Thyroid gland (tissue), 4 donors: ENCODE measurements around the gene SIM2. TPM values are rescaled to one million over a fixed set of nuclear protein-coding genes. Genes with fewer than 3 reads are reported as not detected.

ENCODE experiments used
- DNase-seq, 2 donors: peaks; one replicate each; pipeline ENCODE4 v3.0.0-alpha.2; 2019
- H3K27ac ChIP-seq, 3 donors: fragments of 200-600 bp; sonication (generic); 1 replicate in 2 of 3; 2 replicates in 1 of 3; pipeline ENCODE4 v1.5.1; 2016 to 2019; ENCODE audit warnings: mild to moderate bottlenecking in 1 of 3, moderate library complexity in 1 of 3
- H3K27me3 ChIP-seq: fragments of 200-600 bp; sonication (generic); one replicate; pipeline ENCODE4 v1.5.1; 2019
- H3K36me3 ChIP-seq, 2 donors: fragments of 200-600 bp; sonication (generic); one replicate each; pipeline ENCODE4 v1.5.1; 2016 to 2019
- H3K4me1 ChIP-seq, 2 donors: fragments of 200-600 bp; sonication (generic); one replicate each; pipeline ENCODE4 v1.5.1; 2017 to 2019
- H3K4me3 ChIP-seq, 3 donors: fragments of 200-600 bp; sonication (generic); replicated peaks in 1 of 3; 1 replicate in 2 of 3; 2 replicates in 1 of 3; pipeline ENCODE4 v1.5.1; 2016; ENCODE audit warnings: mild to moderate bottlenecking in 1 of 3
- H3K9me3 ChIP-seq: fragments of 200-600 bp; sonication (generic); one replicate; pipeline ENCODE4 v1.5.1; 2017
- CTCF ChIP-seq, 6 experiments: fragments of 200-600 bp in 3 of 6; fragments of 450-650 bp in 3 of 6; sonication (generic) in 3 of 6; IDR thresholded peaks; one replicate each; pipeline ENCODE4 v1.5.1; 2016 to 2019; ENCODE audit warnings: antibody characterized with exemption in 6 of 6, mild to moderate bottlenecking in 2 of 6, inconsistent platforms in 1 of 6, moderate library complexity in 1 of 6
- POLR2A ChIP-seq, 2 donors: fragments of 450-650 bp; IDR thresholded peaks; one replicate each; pipeline ENCODE4 v1.6.1; 2017; ENCODE audit warnings: antibody characterized with exemption in 2 of 2, mild to moderate bottlenecking in 2 of 2, moderate library complexity in 1 of 2
- WGBS, 2 donors: methylation state at CpG; one replicate each; pipeline ENCODE4 v1.1.5; 2017; 5-methylcytosine and 5-hydroxymethylcytosine counted together
- intact Hi-C: fragments of 100-400 bp; cut with DNase I; formaldehyde crosslinking; loops from one replicate; pipeline ENCODE4 v1.15.1; 2023
- total RNA-seq, 4 donors: library from RNA; depleted of rRNA; stranded (reverse); fragments of >200 nt; gene quantifications; one replicate each; pipeline ENCODE4 v1.2.3, GENCODE V29; 2016

SIM2 gene
- total RNA-seq, 4 donors from 2014 or later, result not detected

GRCh38 chr21:36713746-36714145 lies 14.8 kb downstream of the SIM2 start:
- Histone ChIP-seq H3K36me3 (no peaks in the 10 kb centered on the region), H3K9me3 (no peaks in the 10 kb centered on the region), H3K27ac (no peak overlapping the region), H3K27me3 (peaks cover 36% of the 10 kb centered on the region), H3K4me1 (peaks cover 7 to 16% of the 10 kb centered on the region in 2 donors), H3K4me3 (no peak overlapping the region)
- TF ChIP-seq POLR2A (IDR thresholded peaks at IDR 0.05) (no peak), CTCF (IDR thresholded peaks at IDR 0.05) (no peak)
- intact Hi-C loops, result no loop called here
- WGBS, 2 donors, result 61 to 62% methylated on average over 3 of the region's 3 CpGs
- no peak for DNase-seq

- Histone ChIP-seq H3K36me3 (no peaks in the 10 kb centered on the region), H3K27ac (no peak overlapping the region), H3K4me3 (no peak overlapping the region), H3K4me1 (no peaks in the 10 kb centered on the region), H3K9me3 (no peaks in the 10 kb centered on the region), H3K27me3 (peaks cover 11% of the 10 kb centered on the region)
- intact Hi-C loops, result no loop called here
- TF ChIP-seq POLR2A (IDR thresholded peaks at IDR 0.05) (no peak), CTCF (IDR thresholded peaks at IDR 0.05) (no peak)
- no peak for DNase-seq
- WGBS, 2 donors, result 86 to 90% methylated on average over 2 of the region's 2 CpGs
These were observed 17.5 kb downstream of the SIM2 start for GRCh38 chr21:36716387-36716786.

- 64% methylated on average over 9 of the region's 9 CpGs for WGBS, 2 donors
- no peaks in the 10 kb centered on the region for H3K4me1 ChIP-seq
- intact Hi-C loops, result no loop called here
- H3K9me3 ChIP-seq, result no peaks in the 10 kb centered on the region
- H3K27ac ChIP-seq, result no peak overlapping the region
- no peaks in the 10 kb centered on the region for H3K36me3 ChIP-seq
- TF ChIP-seq POLR2A (IDR thresholded peaks at IDR 0.05), result no peak
- TF ChIP-seq CTCF (IDR thresholded peaks at IDR 0.05), result no peak
- H3K4me3 ChIP-seq, result no peak overlapping the region
- DNase-seq, result no peak
- peaks cover 8% of the 10 kb centered on the region for H3K27me3 ChIP-seq
These were observed 17.9 kb downstream of the SIM2 start for GRCh38 chr21:36716836-36717235.

GRCh38 chr21:36717976-36718375 lies 19.1 kb downstream of the SIM2 start:
- H3K27ac ChIP-seq, result no peak overlapping the region
- no peak for DNase-seq
- H3K4me3 ChIP-seq, result no peak overlapping the region
- WGBS, 2 donors, result 83 to 85% methylated on average over 6 of the region's 6 CpGs
- intact Hi-C loops, result no loop called here
- TF ChIP-seq POLR2A (IDR thresholded peaks at IDR 0.05) (no peak), CTCF (IDR thresholded peaks at IDR 0.05) (no peak)
- H3K27me3 ChIP-seq, result peaks cover 4% of the 10 kb centered on the region
- no peaks in the 10 kb centered on the region for H3K9me3 ChIP-seq
- no peaks in the 10 kb centered on the region for H3K36me3 ChIP-seq
- H3K4me1 ChIP-seq, result no peaks in the 10 kb centered on the region

GRCh38 chr21:36718951-36719501 lies 20.1 kb downstream of the SIM2 start:
- no peak overlapping the region for H3K4me3 ChIP-seq
- WGBS, 2 donors, result 76 to 89% methylated on average over 11 to 17 of the region's 18 CpGs

More at GRCh38 chr21:36718951-36719501, 20.1 kb downstream of the SIM2 start:
- intact Hi-C loops, result no loop called here
- H3K27ac ChIP-seq, result no peak overlapping the region
- H3K27me3 ChIP-seq, result peaks cover 4% of the 10 kb centered on the region
- no peaks in the 10 kb centered on the region for H3K36me3 ChIP-seq
- DNase-seq, result no peak
- TF ChIP-seq POLR2A (IDR thresholded peaks at IDR 0.05) (no peak), CTCF (IDR thresholded peaks at IDR 0.05) (no peak)
- no peaks in the 10 kb centered on the region for H3K4me1 ChIP-seq
- no peaks in the 10 kb centered on the region for H3K9me3 ChIP-seq
